HepG2 (cell line): ENCODE results near the gene TTC1. TPM values are rescaled to one million over a fixed set of nuclear protein-coding genes. Genes with fewer than 3 reads are reported as not detected.
A peak's percentile ranks its signal among the peaks of the same experiment; 100 is the strongest.

Source experiments
- ATRX ChIP-seq: sonication (generic); formaldehyde crosslinking; IDR thresholded peaks from 2 replicates; pipeline ENCODE4 v1.4.0; 2020; ENCODE audit warnings: missing genetic modification reagents, borderline replicate concordance
- KAT7 ChIP-seq: IDR thresholded peaks from 2 replicates; pipeline ENCODE4 v1.6.1; 2018; ENCODE audit warnings: borderline replicate concordance, missing compliant biosample characterization
- NCOA1 ChIP-seq: sonication (generic); formaldehyde crosslinking; IDR thresholded peaks from 2 replicates; pipeline ENCODE4 v1.9.0; 2021; ENCODE audit warnings: missing genetic modification reagents
- RAD21 ChIP-seq: fragments of 450-650 bp; formaldehyde crosslinking; IDR thresholded peaks from 2 replicates; pipeline ENCODE4 v1.5.0; 2020; ENCODE audit warnings: mild to moderate bottlenecking
- SUZ12 ChIP-seq: fragments of 150-350 bp; IDR thresholded peaks from 2 replicates; pipeline ENCODE4 v1.6.1; 2014; ENCODE audit warnings: low read depth, low read length
- U2AF1 ChIP-seq: fragments of 200-400 bp; formaldehyde crosslinking; optimal IDR thresholded peaks from 2 replicates; pipeline ENCODE3; 2017; ENCODE audit warnings: mild to moderate bottlenecking, low read depth, low read length
- ZSCAN21 ChIP-seq: sonication (generic); formaldehyde crosslinking; IDR thresholded peaks from 2 replicates; pipeline ENCODE4 v1.8.0; 2022; ENCODE audit warnings: mild to moderate bottlenecking, missing genetic modification reagents, moderate library complexity, borderline replicate concordance
- polyA plus RNA-seq, 8 experiments: library from polyadenylated mRNA; depleted of rRNA in 3 of 8; stranded (reverse) in 7 of 8; unstranded in 1 of 8; fragments of >200 nt; fragmentation: Illumina TruSeq in 4 of 8; extraction: Trizol in 4 of 8; gene quantifications; 2 replicates each; pipeline versions ENCODE4 v1.2.1 to v1.2.3, GENCODE V29; 2011 to 2016; ENCODE audit warnings: low read depth in 4 of 8, missing spikeins in 1 of 8, mixed read lengths in 1 of 8; ENCODE audit not compliant: insufficient read depth in 1 of 8
- total RNA-seq, 5 experiments: library from RNA; depleted of rRNA; stranded (reverse); fragments of >200 nt; fragmentation: Illumina TruSeq; extraction: Trizol; gene quantifications; 2 replicates each; pipeline ENCODE4 v1.2.3, GENCODE V29; 2016; ENCODE audit warnings: low read depth in 1 of 5
- TF ChIP-seq, protein P1 (sequence below): sonication (generic); formaldehyde crosslinking; IDR thresholded peaks from 2 replicates; pipeline ENCODE4 v1.5.1; 2020; ENCODE audit warnings: missing genetic modification reagents, mild to moderate bottlenecking, borderline replicate concordance
- TF ChIP-seq, protein P2 (sequence below): IDR thresholded peaks from 2 replicates; pipeline ENCODE4 v1.6.1; 2016; ENCODE audit warnings: low read depth, borderline replicate concordance
- TF ChIP-seq, protein P3 (sequence below): sonication (generic); formaldehyde crosslinking; IDR thresholded peaks from 2 replicates; pipeline ENCODE4 v1.8.1; 2023; ENCODE audit warnings: mild to moderate bottlenecking, moderate library complexity, missing genetic modification reagents
- TF ChIP-seq, protein P4 (sequence below): sonication (generic); formaldehyde crosslinking; IDR thresholded peaks from 2 replicates; pipeline ENCODE4 v1.4.0; 2020; ENCODE audit warnings: missing genetic modification reagents
- TF ChIP-seq, protein P5 (sequence below): sonication (generic); formaldehyde crosslinking; IDR thresholded peaks from 2 replicates; pipeline ENCODE4 v1.4.0; 2020; ENCODE audit warnings: missing genetic modification reagents
- TF ChIP-seq, protein P6 (sequence below): IDR thresholded peaks from 2 replicates; pipeline ENCODE4 v1.4.0; 2020; ENCODE audit warnings: mild to moderate bottlenecking, missing genetic modification reagents

The TTC1 gene
- total and polyA plus RNA-seq, 2 of the 13 experiments (the other 11 are each of a cell fraction or from before 2014, with no cell fraction given): 16.1 to 72.1 TPM

DNA sequence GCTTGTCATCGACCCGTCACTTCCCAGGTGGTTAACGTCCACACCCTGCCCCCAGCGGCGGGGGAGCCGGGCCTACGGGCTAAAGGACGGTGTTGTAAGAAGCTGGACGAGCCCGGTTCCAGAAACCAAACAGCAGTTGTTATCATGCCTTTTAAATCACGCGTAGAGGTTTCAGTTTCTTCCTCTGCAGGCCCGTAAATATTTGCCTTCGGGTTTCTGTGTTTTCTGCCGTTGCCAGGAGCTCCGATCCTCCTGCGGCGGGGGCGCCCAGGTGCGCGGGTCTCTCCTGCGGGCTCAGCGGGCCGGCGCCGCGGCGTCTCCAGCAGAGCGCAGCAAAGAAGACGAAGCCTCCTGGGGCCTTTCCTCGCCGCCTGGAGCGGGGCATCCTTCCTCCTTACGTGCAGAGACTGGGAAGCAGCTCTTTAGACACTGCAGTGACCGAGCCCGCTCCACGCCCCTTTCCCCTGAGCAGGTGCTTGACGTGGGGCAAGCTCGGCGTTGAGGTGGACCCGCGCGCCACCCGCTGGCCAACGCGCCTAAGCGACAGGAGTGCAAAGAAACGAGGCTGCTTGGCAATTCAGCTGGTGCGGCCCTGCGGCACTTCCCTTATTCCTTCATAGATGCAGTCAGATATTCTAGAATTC lies 21.8 kb upstream of the TTC1 start (continued):
- TF ChIP-seq RAD21 (CRISPR knock-in tag) (peak; percentile 83), U2AF1 (no peak), ATRX (CRISPR knock-in tag) (no peak), ZSCAN21 (CRISPR knock-in tag) (peak; percentile 56; the same call in 1 of the 2 replicates), NCOA1 (no peak), SUZ12 (no peak), KAT7 (no peak)
- TF ChIP-seq, protein P1, sequence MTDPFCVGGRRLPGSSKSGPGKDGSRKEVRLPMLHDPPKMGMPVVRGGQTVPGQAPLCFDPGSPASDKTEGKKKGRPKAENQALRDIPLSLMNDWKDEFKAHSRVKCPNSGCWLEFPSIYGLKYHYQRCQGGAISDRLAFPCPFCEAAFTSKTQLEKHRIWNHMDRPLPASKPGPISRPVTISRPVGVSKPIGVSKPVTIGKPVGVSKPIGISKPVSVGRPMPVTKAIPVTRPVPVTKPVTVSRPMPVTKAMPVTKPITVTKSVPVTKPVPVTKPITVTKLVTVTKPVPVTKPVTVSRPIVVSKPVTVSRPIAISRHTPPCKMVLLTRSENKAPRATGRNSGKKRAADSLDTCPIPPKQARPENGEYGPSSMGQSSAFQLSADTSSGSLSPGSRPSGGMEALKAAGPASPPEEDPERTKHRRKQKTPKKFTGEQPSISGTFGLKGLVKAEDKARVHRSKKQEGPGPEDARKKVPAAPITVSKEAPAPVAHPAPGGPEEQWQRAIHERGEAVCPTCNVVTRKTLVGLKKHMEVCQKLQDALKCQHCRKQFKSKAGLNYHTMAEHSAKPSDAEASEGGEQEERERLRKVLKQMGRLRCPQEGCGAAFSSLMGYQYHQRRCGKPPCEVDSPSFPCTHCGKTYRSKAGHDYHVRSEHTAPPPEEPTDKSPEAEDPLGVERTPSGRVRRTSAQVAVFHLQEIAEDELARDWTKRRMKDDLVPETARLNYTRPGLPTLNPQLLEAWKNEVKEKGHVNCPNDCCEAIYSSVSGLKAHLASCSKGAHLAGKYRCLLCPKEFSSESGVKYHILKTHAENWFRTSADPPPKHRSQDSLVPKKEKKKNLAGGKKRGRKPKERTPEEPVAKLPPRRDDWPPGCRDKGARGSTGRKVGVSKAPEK (CRISPR knock-in tag): no peak
- TF ChIP-seq, protein P2, sequence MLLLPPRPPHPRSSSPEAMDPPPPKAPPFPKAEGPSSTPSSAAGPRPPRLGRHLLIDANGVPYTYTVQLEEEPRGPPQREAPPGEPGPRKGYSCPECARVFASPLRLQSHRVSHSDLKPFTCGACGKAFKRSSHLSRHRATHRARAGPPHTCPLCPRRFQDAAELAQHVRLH: no peak
- TF ChIP-seq, protein P3, sequence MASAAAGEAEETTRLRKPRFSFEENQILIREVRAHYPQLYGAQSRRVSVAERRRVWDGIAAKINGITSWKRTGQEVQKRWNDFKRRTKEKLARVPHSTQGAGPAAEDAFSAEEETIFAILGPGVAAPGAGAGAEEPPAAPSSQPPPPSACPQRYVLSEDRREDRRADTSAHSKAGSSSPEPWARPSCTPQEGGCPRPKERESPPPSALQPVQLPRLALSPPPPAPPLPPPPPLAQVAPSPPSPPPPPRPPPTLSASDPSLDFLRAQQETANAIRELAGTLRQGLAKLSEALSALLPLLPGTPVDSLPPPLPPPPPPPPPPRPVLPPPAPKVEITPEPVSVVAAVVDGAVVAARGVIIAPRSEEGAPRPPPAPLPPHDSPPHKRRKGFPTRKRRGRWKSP: 0 out of 2 replicates have a peak, but pooled peaks have one; percentile 40
- TF ChIP-seq, protein P4, sequence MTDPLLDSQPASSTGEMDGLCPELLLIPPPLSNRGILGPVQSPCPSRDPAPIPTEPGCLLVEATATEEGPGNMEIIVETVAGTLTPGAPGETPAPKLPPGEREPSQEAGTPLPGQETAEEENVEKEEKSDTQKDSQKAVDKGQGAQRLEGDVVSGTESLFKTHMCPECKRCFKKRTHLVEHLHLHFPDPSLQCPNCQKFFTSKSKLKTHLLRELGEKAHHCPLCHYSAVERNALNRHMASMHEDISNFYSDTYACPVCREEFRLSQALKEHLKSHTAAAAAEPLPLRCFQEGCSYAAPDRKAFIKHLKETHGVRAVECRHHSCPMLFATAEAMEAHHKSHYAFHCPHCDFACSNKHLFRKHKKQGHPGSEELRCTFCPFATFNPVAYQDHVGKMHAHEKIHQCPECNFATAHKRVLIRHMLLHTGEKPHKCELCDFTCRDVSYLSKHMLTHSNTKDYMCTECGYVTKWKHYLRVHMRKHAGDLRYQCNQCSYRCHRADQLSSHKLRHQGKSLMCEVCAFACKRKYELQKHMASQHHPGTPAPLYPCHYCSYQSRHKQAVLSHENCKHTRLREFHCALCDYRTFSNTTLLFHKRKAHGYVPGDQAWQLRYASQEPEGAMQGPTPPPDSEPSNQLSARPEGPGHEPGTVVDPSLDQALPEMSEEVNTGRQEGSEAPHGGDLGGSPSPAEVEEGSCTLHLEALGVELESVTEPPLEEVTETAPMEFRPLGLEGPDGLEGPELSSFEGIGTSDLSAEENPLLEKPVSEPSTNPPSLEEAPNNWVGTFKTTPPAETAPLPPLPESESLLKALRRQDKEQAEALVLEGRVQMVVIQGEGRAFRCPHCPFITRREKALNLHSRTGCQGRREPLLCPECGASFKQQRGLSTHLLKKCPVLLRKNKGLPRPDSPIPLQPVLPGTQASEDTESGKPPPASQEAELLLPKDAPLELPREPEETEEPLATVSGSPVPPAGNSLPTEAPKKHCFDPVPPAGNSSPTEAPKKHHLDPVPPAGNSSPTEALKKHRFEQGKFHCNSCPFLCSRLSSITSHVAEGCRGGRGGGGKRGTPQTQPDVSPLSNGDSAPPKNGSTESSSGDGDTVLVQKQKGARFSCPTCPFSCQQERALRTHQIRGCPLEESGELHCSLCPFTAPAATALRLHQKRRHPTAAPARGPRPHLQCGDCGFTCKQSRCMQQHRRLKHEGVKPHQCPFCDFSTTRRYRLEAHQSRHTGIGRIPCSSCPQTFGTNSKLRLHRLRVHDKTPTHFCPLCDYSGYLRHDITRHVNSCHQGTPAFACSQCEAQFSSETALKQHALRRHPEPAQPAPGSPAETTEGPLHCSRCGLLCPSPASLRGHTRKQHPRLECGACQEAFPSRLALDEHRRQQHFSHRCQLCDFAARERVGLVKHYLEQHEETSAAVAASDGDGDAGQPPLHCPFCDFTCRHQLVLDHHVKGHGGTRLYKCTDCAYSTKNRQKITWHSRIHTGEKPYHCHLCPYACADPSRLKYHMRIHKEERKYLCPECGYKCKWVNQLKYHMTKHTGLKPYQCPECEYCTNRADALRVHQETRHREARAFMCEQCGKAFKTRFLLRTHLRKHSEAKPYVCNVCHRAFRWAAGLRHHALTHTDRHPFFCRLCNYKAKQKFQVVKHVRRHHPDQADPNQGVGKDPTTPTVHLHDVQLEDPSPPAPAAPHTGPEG (CRISPR knock-in tag): no peak
- TF ChIP-seq, protein P5, sequence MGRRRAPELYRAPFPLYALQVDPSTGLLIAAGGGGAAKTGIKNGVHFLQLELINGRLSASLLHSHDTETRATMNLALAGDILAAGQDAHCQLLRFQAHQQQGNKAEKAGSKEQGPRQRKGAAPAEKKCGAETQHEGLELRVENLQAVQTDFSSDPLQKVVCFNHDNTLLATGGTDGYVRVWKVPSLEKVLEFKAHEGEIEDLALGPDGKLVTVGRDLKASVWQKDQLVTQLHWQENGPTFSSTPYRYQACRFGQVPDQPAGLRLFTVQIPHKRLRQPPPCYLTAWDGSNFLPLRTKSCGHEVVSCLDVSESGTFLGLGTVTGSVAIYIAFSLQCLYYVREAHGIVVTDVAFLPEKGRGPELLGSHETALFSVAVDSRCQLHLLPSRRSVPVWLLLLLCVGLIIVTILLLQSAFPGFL (CRISPR knock-in tag): no peak
- TF ChIP-seq, protein P6, sequence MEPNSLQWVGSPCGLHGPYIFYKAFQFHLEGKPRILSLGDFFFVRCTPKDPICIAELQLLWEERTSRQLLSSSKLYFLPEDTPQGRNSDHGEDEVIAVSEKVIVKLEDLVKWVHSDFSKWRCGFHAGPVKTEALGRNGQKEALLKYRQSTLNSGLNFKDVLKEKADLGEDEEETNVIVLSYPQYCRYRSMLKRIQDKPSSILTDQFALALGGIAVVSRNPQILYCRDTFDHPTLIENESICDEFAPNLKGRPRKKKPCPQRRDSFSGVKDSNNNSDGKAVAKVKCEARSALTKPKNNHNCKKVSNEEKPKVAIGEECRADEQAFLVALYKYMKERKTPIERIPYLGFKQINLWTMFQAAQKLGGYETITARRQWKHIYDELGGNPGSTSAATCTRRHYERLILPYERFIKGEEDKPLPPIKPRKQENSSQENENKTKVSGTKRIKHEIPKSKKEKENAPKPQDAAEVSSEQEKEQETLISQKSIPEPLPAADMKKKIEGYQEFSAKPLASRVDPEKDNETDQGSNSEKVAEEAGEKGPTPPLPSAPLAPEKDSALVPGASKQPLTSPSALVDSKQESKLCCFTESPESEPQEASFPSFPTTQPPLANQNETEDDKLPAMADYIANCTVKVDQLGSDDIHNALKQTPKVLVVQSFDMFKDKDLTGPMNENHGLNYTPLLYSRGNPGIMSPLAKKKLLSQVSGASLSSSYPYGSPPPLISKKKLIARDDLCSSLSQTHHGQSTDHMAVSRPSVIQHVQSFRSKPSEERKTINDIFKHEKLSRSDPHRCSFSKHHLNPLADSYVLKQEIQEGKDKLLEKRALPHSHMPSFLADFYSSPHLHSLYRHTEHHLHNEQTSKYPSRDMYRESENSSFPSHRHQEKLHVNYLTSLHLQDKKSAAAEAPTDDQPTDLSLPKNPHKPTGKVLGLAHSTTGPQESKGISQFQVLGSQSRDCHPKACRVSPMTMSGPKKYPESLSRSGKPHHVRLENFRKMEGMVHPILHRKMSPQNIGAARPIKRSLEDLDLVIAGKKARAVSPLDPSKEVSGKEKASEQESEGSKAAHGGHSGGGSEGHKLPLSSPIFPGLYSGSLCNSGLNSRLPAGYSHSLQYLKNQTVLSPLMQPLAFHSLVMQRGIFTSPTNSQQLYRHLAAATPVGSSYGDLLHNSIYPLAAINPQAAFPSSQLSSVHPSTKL: peak; percentile 34; the same call in 1 of the 2 replicates
